ENCODE data around the gene CATSPERD. TPM values are rescaled to one million over a fixed set of nuclear protein-coding genes. Genes with fewer than 3 reads are reported as not detected.

The CATSPERD gene
- total RNA-seq, 2 donors from 2014 or later: not detected

DNA sequence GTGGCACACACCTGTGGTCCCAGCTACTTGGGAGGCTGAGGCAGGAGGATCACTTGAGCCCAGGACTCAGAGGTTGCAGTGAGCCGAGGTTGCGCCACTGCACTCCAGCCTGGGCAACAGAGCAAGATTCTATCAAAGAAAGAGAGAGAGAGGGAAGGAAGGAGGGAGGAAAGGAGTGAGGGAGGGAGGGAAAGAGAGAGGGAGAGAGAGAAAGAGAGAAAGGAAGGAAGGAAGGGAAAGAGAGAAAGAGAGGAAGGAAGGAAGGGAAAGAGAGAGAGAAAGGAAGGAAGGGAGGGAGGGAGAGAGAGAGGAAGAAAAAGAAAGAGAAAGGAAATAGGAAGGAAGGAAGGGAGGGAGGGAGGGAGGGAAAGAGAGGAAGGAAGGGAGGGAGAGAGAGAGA lies 96.8 kb downstream of the CATSPERD start:
- peaks cover 14% of the 10 kb centered on the region for H3K4me1 ChIP-seq
- H3K27ac ChIP-seq: no peak overlapping the region
- WGBS, 2 donors: 90 to 94% methylated on average over 2 of the region's 2 CpGs
- H3K36me3 ChIP-seq (replicated peaks in 1 of 2; ENCODE audit: insufficient read depth in 1 of 2, low read depth in 2 of 2): no peaks in the 10 kb centered on the region
- intact Hi-C loops (cut with DNase I): no loop called here
- H3K27me3 ChIP-seq: no peaks in the 10 kb centered on the region
- H3K4me3 ChIP-seq: no peak overlapping the region
- H3K9me3 ChIP-seq: no peaks in the 10 kb centered on the region
- TF ChIP-seq, protein P1, sequence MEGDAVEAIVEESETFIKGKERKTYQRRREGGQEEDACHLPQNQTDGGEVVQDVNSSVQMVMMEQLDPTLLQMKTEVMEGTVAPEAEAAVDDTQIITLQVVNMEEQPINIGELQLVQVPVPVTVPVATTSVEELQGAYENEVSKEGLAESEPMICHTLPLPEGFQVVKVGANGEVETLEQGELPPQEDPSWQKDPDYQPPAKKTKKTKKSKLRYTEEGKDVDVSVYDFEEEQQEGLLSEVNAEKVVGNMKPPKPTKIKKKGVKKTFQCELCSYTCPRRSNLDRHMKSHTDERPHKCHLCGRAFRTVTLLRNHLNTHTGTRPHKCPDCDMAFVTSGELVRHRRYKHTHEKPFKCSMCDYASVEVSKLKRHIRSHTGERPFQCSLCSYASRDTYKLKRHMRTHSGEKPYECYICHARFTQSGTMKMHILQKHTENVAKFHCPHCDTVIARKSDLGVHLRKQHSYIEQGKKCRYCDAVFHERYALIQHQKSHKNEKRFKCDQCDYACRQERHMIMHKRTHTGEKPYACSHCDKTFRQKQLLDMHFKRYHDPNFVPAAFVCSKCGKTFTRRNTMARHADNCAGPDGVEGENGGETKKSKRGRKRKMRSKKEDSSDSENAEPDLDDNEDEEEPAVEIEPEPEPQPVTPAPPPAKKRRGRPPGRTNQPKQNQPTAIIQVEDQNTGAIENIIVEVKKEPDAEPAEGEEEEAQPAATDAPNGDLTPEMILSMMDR (IDR thresholded peaks at IDR 0.05): no peak
- no peak for TF ChIP-seq POLR2A (IDR thresholded peaks at IDR 0.05)
- ATAC-seq: no peak
- no peak for DNase-seq

- 40 to 100% methylated on average over 1 to 10 of the region's 10 CpGs for WGBS, 2 donors
- Histone ChIP-seq H3K4me3 (no peak overlapping the region), H3K27ac (peak overlapping the region in 3 of 4 donors; percentile 20 to 45 (median 41)), H3K27me3 (no peaks in the 10 kb centered on the region), H3K4me1 (peaks cover 17% of the 10 kb centered on the region), H3K36me3 (replicated peaks in 1 of 2; ENCODE audit: insufficient read depth in 1 of 2, low read depth in 2 of 2) (no peaks in the 10 kb centered on the region), H3K9me3 (no peaks in the 10 kb centered on the region)
- no peak for TF ChIP-seq POLR2A (IDR thresholded peaks at IDR 0.05)
- TF ChIP-seq, protein P1 (IDR thresholded peaks at IDR 0.05): no peak
- DNase-seq: peak in 3 of 4 donors; percentile 40 to 53 (median 48)
- intact Hi-C loops (cut with DNase I): no loop called here
- ATAC-seq: peak; percentile 56
Observed at GRCh38 chr19:5818594-5818993, 98.2 kb downstream of the CATSPERD start.

DNA sequence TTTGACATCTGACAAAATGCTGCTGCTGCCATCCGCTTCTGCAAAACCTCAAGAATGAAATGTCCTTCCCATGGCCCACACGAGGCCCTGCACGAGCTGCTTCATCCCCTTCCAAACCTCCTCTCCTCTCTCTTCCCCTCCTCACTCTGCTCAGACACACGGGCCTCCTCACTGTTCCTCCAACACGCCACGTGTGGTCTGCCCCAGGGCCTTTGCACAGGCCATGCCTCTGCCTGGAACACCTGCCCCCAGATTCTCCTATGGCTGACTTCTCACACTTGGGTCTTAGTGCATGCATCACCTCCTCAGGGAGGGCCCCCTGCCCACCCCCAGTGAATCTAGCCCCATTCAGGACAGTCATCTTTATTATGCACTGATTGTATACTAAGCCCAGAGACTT lies 100.3 kb downstream of the CATSPERD start:
- Histone ChIP-seq H3K36me3 (replicated peaks in 1 of 2; ENCODE audit: insufficient read depth in 1 of 2, low read depth in 2 of 2) (no peaks in the 10 kb centered on the region), H3K27ac (no peak overlapping the region), H3K4me3 (no peak overlapping the region), H3K27me3 (no peaks in the 10 kb centered on the region), H3K9me3 (no peaks in the 10 kb centered on the region), H3K4me1 (peaks cover 17% of the 10 kb centered on the region)
- 75 to 92% methylated on average over 6 of the region's 6 CpGs for WGBS, 2 donors
- DNase-seq (no peak), ATAC-seq (no peak)
- intact Hi-C loops (cut with DNase I): no loop called here
- no peak for TF ChIP-seq POLR2A (IDR thresholded peaks at IDR 0.05)
- TF ChIP-seq, protein P1 (IDR thresholded peaks at IDR 0.05): no peak

GRCh38 chr19:5821521-5822180 lies 101.2 kb downstream of the CATSPERD start:
- 35 to 50% methylated on average over 8 of the region's 8 CpGs for WGBS, 2 donors
- H3K9me3 ChIP-seq: no peaks in the 10 kb centered on the region

More at GRCh38 chr19:5821521-5822180, 101.2 kb downstream of the CATSPERD start:
- Histone ChIP-seq H3K4me1 (peaks cover 25% of the 10 kb centered on the region), H3K27me3 (no peaks in the 10 kb centered on the region), H3K4me3 (no peak overlapping the region), H3K36me3 (replicated peaks in 1 of 2; ENCODE audit: insufficient read depth in 1 of 2, low read depth in 2 of 2) (no peaks in the 10 kb centered on the region), H3K27ac (no peak overlapping the region)
- DNase-seq: no peak
- intact Hi-C loops (cut with DNase I): no loop called here
- no peak for TF ChIP-seq POLR2A (IDR thresholded peaks at IDR 0.05)
- TF ChIP-seq, protein P1 (IDR thresholded peaks at IDR 0.05): no peak
- no peak for ATAC-seq

All from body of pancreas (tissue), 4 donors.